Heart left ventricle (tissue), 16 donors: ENCODE data around the gene ZP1. TPM values are rescaled to one million over a fixed set of nuclear protein-coding genes. Genes with fewer than 3 reads are reported as not detected.

Experiments used
- ATAC-seq, 4 donors: fragments of 200-7000 bp; cut with Tn5 transposase; one replicate each; pipeline ENCODE4 v1.9.1; 2020 to 2022; ENCODE audit warnings: moderate library complexity in 4 of 4, mild to moderate bottlenecking in 3 of 4, moderate number of reproducible peaks in 1 of 4
- DNase-seq, 5 donors: peaks; one replicate each; pipeline ENCODE4 v3.0.0-alpha.2; 2020
- H3K27ac ChIP-seq, 12 donors: fragments of 200-600 bp; sonication (generic) in 4 of 12; one replicate each; pipeline versions ENCODE4 v1.5.0 to v1.8.0; 2016 to 2022; ENCODE audit warnings: mild to moderate bottlenecking in 2 of 12
- H3K27me3 ChIP-seq, 9 donors: fragments of 200-600 bp; sonication (generic) in 2 of 9; one replicate each; pipeline versions ENCODE4 v1.5.1 to v1.8.0; 2016 to 2022; ENCODE audit warnings: mild to moderate bottlenecking in 3 of 9
- H3K36me3 ChIP-seq, 9 donors: fragments of 200-600 bp; sonication (generic) in 2 of 9; one replicate each; pipeline versions ENCODE4 v1.5.0 to v1.8.0; 2018 to 2022; ENCODE audit warnings: mild to moderate bottlenecking in 2 of 9
- H3K4me1 ChIP-seq, 12 donors: fragments of 200-600 bp; sonication (generic) in 4 of 12; one replicate each; pipeline versions ENCODE4 v1.5.0 to v1.8.0; 2016 to 2022; ENCODE audit warnings: mild to moderate bottlenecking in 3 of 12
- H3K4me3 ChIP-seq, 12 donors: fragments of 200-600 bp; sonication (generic) in 4 of 12; one replicate each; pipeline versions ENCODE4 v1.5.0 to v1.8.0; 2017 to 2022; ENCODE audit warnings: mild to moderate bottlenecking in 9 of 12, moderate library complexity in 4 of 12
- H3K9me3 ChIP-seq, 12 donors: fragments of 200-600 bp; sonication (generic) in 4 of 12; one replicate each; pipeline versions ENCODE4 v1.5.0 to v1.8.0; 2016 to 2022; ENCODE audit warnings: mild to moderate bottlenecking in 1 of 12
- CTCF ChIP-seq, 12 donors: fragments of 200-600 bp; sonication (generic) in 4 of 12; IDR thresholded peaks; one replicate each; pipeline versions ENCODE4 v1.5.0 to v1.8.0; 2018 to 2022; ENCODE audit warnings: antibody characterized with exemption in 12 of 12, mild to moderate bottlenecking in 5 of 12
- POLR2A ChIP-seq, 2 donors: fragments of 450-650 bp; IDR thresholded peaks; one replicate each; pipeline ENCODE4 v1.6.1; 2017; ENCODE audit warnings: antibody characterized with exemption in 2 of 2, mild to moderate bottlenecking in 2 of 2, moderate library complexity in 2 of 2
- WGBS, 4 donors: extraction: QIAGEN DNeasy Blood & Tissue Kit in 2 of 4; methylation state at CpG; one replicate each; pipeline versions ENCODE4 v1.1.5 to v1.1.7; 2013 to 2018; 5-methylcytosine and 5-hydroxymethylcytosine counted together
- intact Hi-C, 10 donors: fragments of 100-400 bp; cut with DNase I; formaldehyde crosslinking; loops; one replicate each; pipeline versions ENCODE4 v1.11.1 to v1.14.2; 2022
- polyA plus RNA-seq, 2 donors: library from polyadenylated mRNA; stranded (reverse); fragments of 200-250 nt; gene quantifications; one replicate each; pipeline ENCODE4 v1.2.3, GENCODE V29; 2013
- total RNA-seq, 9 donors: library from RNA; depleted of rRNA in 2 of 9; stranded (reverse); fragments of >200 nt in 2 of 9; fragmentation: NEBNext Ultra II Directional in 3 of 9; extraction: Animal tissue kit (Norgen Biotek cat#: 25700) in 3 of 9; gene quantifications; one replicate each; pipeline versions ENCODE4 v1.1.0 to v1.2.4, GENCODE V29; 2016 to 2023
- donor health status: ischemic (EF 13 %, LVEDD 7.1; RV severe dilation, severe dysfunction).
- donor health status: healthy with polysubstance abuse.
- donor health status: DM: no; HTN: yes; CAD: no.
- donor health status: DM: no; HTN: no; CAD: no.
- donor health status: ischemic (EF 25% LVEDD 6.9; RV normal size, moderate dysfunction).
- donor health status: ischemic (EF 25% LVEDD 5.7; RV mildly dilated, moderate dysfunction).
- donor health status: healthy.
- donor health status: DM: yes; HTN: yes; CAD: no.
- donor health status: ischemic (EF 35%, LVEDD 5.7; RV mildly dilated, moderate dysfunction).
- donor health status: nonischemic (EF 11% LVEDD 7.7; RV severe dilation, severe dysfunction).
- donor health status: DM: yes; HTN: yes; CAD: no.
- donor health status: PGD.
- donor health status: ischemic (EF 29% LVEDD 5.4; RV normal size, mild dysfunction).
- donor health status: nonischemic (EF 23%, LVEDD 6.1; RV moderate dilation, normal function).

Gene ZP1
- total and polyA plus RNA-seq, 11 donors: 0.15 to 0.95 (median 0.32) TPM; not detected in 7

- H3K4me1 ChIP-seq: peaks cover 0 to 60% (median 34%) of the 10 kb centered on the region in 12 donors
Measured at GRCh38 chr11:60910711-60911380, 43.5 kb downstream of the ZP1 start.

GRCh38 chr11:60912223-60912850 is 45.0 kb downstream of the ZP1 start:
- ATAC-seq: no peak

More at GRCh38 chr11:60910711-60911380, 43.5 kb downstream of the ZP1 start:
- WGBS, 4 donors: 42 to 50% (median 44%) methylated on average over 5 of the region's 5 CpGs
- DNase-seq (no peak), ATAC-seq (no peak)
- intact Hi-C loops: loop anchor here in 1 of 10 donors (5.0 kb wide), 1 partner anchor 41 kb away; the partner anchor contains the start of gene SLC15A3
- Histone ChIP-seq H3K27ac (peak overlapping the region in 10 of 12 donors; percentile 1 to 81 (median 46)), H3K36me3 (no peaks in the 10 kb centered on the region), H3K27me3 (no peaks in the 10 kb centered on the region), H3K4me3 (no peak overlapping the region), H3K9me3 (no peaks in the 10 kb centered on the region)
- TF ChIP-seq POLR2A (IDR thresholded peaks at IDR 0.05) (peak in 1 of 2 donors; percentile 25), CTCF (IDR thresholded peaks at IDR 0.05) (peak in 8 of 12 donors; percentile 8 to 45 (median 24))

GRCh38 chr11:60912851-60913528 is 45.6 kb downstream of the ZP1 start:
- TF ChIP-seq POLR2A (IDR thresholded peaks at IDR 0.05) (no peak), CTCF (IDR thresholded peaks at IDR 0.05) (no peak)
- 57 to 72% (median 58%) methylated on average over 20 to 22 of the region's 22 CpGs for WGBS, 4 donors
- no peak for ATAC-seq
- no peak for DNase-seq
- H3K9me3 ChIP-seq: no peaks in the 10 kb centered on the region
- intact Hi-C loops: loop anchor here in 1 of 10 donors (5.0 kb wide), 1 partner anchor 39 kb away; the partner anchor contains the start of gene SLC15A3
- H3K27ac ChIP-seq: peak overlapping the region; percentile 75 to 98 (median 94)
- H3K4me1 ChIP-seq: peaks cover 0 to 75% (median 46%) of the 10 kb centered on the region in 12 donors
- H3K27me3 ChIP-seq: no peaks in the 10 kb centered on the region
- peak overlapping the region in 10 of 12 donors; percentile 67 to 95 (median 81) for H3K4me3 ChIP-seq
- no peaks in the 10 kb centered on the region for H3K36me3 ChIP-seq

More at GRCh38 chr11:60912223-60912850, 45.0 kb downstream of the ZP1 start:
- Histone ChIP-seq H3K4me1 (peaks cover 0 to 70% (median 44%) of the 10 kb centered on the region in 12 donors), H3K27me3 (no peaks in the 10 kb centered on the region), H3K9me3 (no peaks in the 10 kb centered on the region), H3K4me3 (peak overlapping the region in 1 of 12 donors; percentile 76), H3K36me3 (no peaks in the 10 kb centered on the region), H3K27ac (peak overlapping the region in 10 of 12 donors; percentile 75 to 98 (median 94))
- TF ChIP-seq POLR2A (IDR thresholded peaks at IDR 0.05) (no peak), CTCF (IDR thresholded peaks at IDR 0.05) (no peak)
- 67 to 79% (median 76%) methylated on average over 10 to 12 of the region's 12 CpGs for WGBS, 4 donors
- no peak for DNase-seq
- intact Hi-C loops: loop anchor here in 1 of 10 donors (5.0 kb wide), 1 partner anchor 40 kb away; the partner anchor contains the start of gene SLC15A3
